Caco-2 (cell line): Measurements from ENCODE around the gene CAPSL. TPM values are rescaled to one million over a fixed set of nuclear protein-coding genes. Genes with fewer than 3 reads are reported as not detected.

Experiments
- BruUV-seq: library from RNA; stranded (reverse); fragments of 400-500 nt; replicated peaks from 2 replicates; lab custom pipeline; 2021; lab: Mats Ljungman, UMichigan
- CTCF ChIA-PET: fragments of 300-600 bp; sonication (Branson Sonifier 250); formaldehyde crosslinking; loops from one replicate; lab custom pipeline; 2022; ENCODE audit warnings: antibody characterized with exemption; lab: Charles Lee
- POLR2A ChIA-PET: fragments of 300-600 bp; sonication (Branson Sonifier 250); formaldehyde crosslinking; loops from one replicate; lab custom pipeline; 2022; ENCODE audit warnings: antibody characterized with exemption; lab: Charles Lee
- DNase-seq, 2 experiments: peaks; one replicate each; pipeline versions ENCODE4 v3.0.0 to v3.0.0-alpha.2; 2020 to 2022
- H3K27me3 ChIP-seq: replicated peaks from 2 replicates; pipeline ENCODE4 v1.6.0; 2011; ENCODE audit warnings: low read length; ENCODE audit not compliant: control insufficient read depth, insufficient read depth
- H3K36me3 ChIP-seq: 2 replicates; pipeline ENCODE4 v1.5.1; 2011; ENCODE audit warnings: low read length; ENCODE audit not compliant: control insufficient read depth, insufficient read depth
- H3K4me1 ChIP-seq: fragments of 250-450 bp; sonication (Bioruptor Pico); 2 replicates; pipeline ENCODE4 v1.5.1; 2020; ENCODE audit warnings: mild to moderate bottlenecking
- H3K4me3 ChIP-seq: 2 replicates; pipeline ENCODE4 v1.5.1; 2011; ENCODE audit warnings: low read depth, mild to moderate bottlenecking, control low read depth, low read length
- H3K9me3 ChIP-seq: fragments of 250-450 bp; sonication (Bioruptor Pico); 2 replicates; pipeline ENCODE4 v1.5.1; 2020; ENCODE audit warnings: mild to moderate bottlenecking, moderate library complexity
- H3K27ac Mint-ChIP-seq: one replicate; pipeline ENCODE4 v1.8.0; 2022; ENCODE audit warnings: mixed read lengths; ENCODE audit not compliant: unreplicated experiment
- H3K27me3 Mint-ChIP-seq: one replicate; pipeline ENCODE4 v1.8.0; 2022; ENCODE audit warnings: mixed read lengths; ENCODE audit not compliant: insufficient read depth, unreplicated experiment
- H3K36me3 Mint-ChIP-seq: one replicate; pipeline ENCODE4 v1.8.0; 2022; ENCODE audit warnings: mild to moderate bottlenecking, mixed read lengths; ENCODE audit not compliant: insufficient read depth, unreplicated experiment
- H3K4me1 Mint-ChIP-seq: one replicate; pipeline ENCODE4 v1.8.0; 2022; ENCODE audit warnings: low read depth, mixed read lengths; ENCODE audit not compliant: unreplicated experiment
- H3K4me3 Mint-ChIP-seq: one replicate; pipeline ENCODE4 v1.8.0; 2022; ENCODE audit warnings: mild to moderate bottlenecking, moderate library complexity, mixed read lengths; ENCODE audit not compliant: unreplicated experiment
- H3K9me3 Mint-ChIP-seq: one replicate; pipeline ENCODE4 v1.8.0; 2022; ENCODE audit warnings: mixed read lengths; ENCODE audit not compliant: unreplicated experiment
- intact Hi-C: fragments of 100-400 bp; cut with micrococcal nuclease; formaldehyde crosslinking; loops from one replicate; pipeline ENCODE4 v1.10.0; 2022; ENCODE audit not compliant: unreplicated experiment
- total RNA-seq: library from RNA; stranded (reverse); gene quantifications from 2 replicates; pipeline ENCODE4 v1.2.3, GENCODE V29; 2022
- TF ChIP-seq, protein P1 (sequence below), 2 experiments: fragments of 200-600 bp in 1 of 2; IDR thresholded peaks; 1 replicate in 1 of 2; 2 replicates in 1 of 2; pipeline versions ENCODE4 v1.5.1 to v1.8.0; 2011 to 2022; ENCODE audit warnings: antibody characterized with exemption in 1 of 2, control low read depth in 1 of 2, inconsistent platforms in 1 of 2, low read depth in 1 of 2, low read length in 1 of 2, mild to moderate bottlenecking in 1 of 2, moderate library complexity in 1 of 2; ENCODE audit not compliant: insufficient read depth in 1 of 2, severe bottlenecking in 1 of 2, unreplicated experiment in 1 of 2

The CAPSL gene
- total RNA-seq, 1 experiment from 2014 or later = not detected

GRCh38 chr5:35974570-35974969 is 36.1 kb upstream of the CAPSL start:
- BruUV-seq = no TSS peak
- no peaks in the 10 kb centered on the region for H3K4me1 ChIP-seq
- H3K4me3 Mint-ChIP-seq = no peak overlapping the region

DNA sequence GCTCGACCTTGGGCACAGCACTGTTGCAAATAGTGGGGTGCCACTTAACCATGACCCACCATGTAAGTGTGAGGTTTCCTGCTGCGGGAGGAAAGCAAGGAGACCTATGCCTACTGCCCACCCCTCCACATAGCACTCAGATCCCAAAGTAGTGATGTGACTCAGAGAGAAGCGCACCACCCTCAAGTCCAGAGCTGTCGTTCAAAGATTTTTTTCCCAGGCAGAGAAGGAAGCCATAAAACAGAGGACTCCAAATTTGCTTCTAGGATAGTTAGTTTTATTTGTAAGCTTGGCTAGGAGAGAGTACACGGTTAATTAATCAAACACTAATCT is 33.4 kb upstream of the CAPSL start:
- POLR2A ChIA-PET = no interaction called here
- peaks cover 7% of the 10 kb centered on the region for H3K27me3 Mint-ChIP-seq
- Histone ChIP-seq H3K9me3 (no peaks in the 10 kb centered on the region), H3K27me3 (no peaks in the 10 kb centered on the region; the same call in 1 of the 2 replicates), H3K4me3 (no peak overlapping the region), H3K4me1 (no peaks in the 10 kb centered on the region), H3K36me3 (no peaks in the 10 kb centered on the region)
- H3K9me3 Mint-ChIP-seq = peaks cover 7% of the 10 kb centered on the region
- no peak for DNase-seq
- no peaks in the 10 kb centered on the region for H3K36me3 Mint-ChIP-seq
- TF ChIP-seq, protein P1, sequence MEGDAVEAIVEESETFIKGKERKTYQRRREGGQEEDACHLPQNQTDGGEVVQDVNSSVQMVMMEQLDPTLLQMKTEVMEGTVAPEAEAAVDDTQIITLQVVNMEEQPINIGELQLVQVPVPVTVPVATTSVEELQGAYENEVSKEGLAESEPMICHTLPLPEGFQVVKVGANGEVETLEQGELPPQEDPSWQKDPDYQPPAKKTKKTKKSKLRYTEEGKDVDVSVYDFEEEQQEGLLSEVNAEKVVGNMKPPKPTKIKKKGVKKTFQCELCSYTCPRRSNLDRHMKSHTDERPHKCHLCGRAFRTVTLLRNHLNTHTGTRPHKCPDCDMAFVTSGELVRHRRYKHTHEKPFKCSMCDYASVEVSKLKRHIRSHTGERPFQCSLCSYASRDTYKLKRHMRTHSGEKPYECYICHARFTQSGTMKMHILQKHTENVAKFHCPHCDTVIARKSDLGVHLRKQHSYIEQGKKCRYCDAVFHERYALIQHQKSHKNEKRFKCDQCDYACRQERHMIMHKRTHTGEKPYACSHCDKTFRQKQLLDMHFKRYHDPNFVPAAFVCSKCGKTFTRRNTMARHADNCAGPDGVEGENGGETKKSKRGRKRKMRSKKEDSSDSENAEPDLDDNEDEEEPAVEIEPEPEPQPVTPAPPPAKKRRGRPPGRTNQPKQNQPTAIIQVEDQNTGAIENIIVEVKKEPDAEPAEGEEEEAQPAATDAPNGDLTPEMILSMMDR (IDR thresholded peaks at IDR 0.05; ENCODE audit: insufficient read depth in 1 of 2, low read depth in 1 of 2, low read length in 1 of 2, severe bottlenecking in 1 of 2, unreplicated experiment in 1 of 2) = no peak
- no peak overlapping the region for H3K4me3 Mint-ChIP-seq
- no peak overlapping the region for H3K27ac Mint-ChIP-seq
- BruUV-seq = no TSS peak
- intact Hi-C loops = no loop called here
- CTCF ChIA-PET = no interaction called here
- no peaks in the 10 kb centered on the region for H3K4me1 Mint-ChIP-seq

More at GRCh38 chr5:35974570-35974969, 36.1 kb upstream of the CAPSL start:
- POLR2A ChIA-PET = no interaction called here
- TF ChIP-seq, protein P1 (IDR thresholded peaks at IDR 0.05; ENCODE audit: insufficient read depth in 1 of 2, low read depth in 1 of 2, low read length in 1 of 2, severe bottlenecking in 1 of 2, unreplicated experiment in 1 of 2) = no peak
- CTCF ChIA-PET = no interaction called here
- no peaks in the 10 kb centered on the region for H3K36me3 ChIP-seq
- peaks cover 24% of the 10 kb centered on the region for H3K9me3 Mint-ChIP-seq
- no peaks in the 10 kb centered on the region for H3K9me3 ChIP-seq
- no peak for DNase-seq
- no peaks in the 10 kb centered on the region for H3K4me1 Mint-ChIP-seq
- no peaks in the 10 kb centered on the region; the same call in 1 of the 2 replicates for H3K27me3 ChIP-seq
- no peak overlapping the region for H3K27ac Mint-ChIP-seq
- no peaks in the 10 kb centered on the region for H3K36me3 Mint-ChIP-seq
- intact Hi-C loops = no loop called here
- H3K27me3 Mint-ChIP-seq = peaks cover 8% of the 10 kb centered on the region
- H3K4me3 ChIP-seq = no peak overlapping the region

GRCh38 chr5:35971186-35971877 is 32.9 kb upstream of the CAPSL start:
- DNase-seq = no peak
- no peaks in the 10 kb centered on the region for H3K9me3 ChIP-seq
- no peaks in the 10 kb centered on the region; the same call in 1 of the 2 replicates for H3K27me3 ChIP-seq
- Mint-ChIP-seq H3K9me3 (peaks cover 1% of the 10 kb centered on the region), H3K27me3 (peaks cover 4% of the 10 kb centered on the region), H3K4me3 (no peak overlapping the region), H3K27ac (no peak overlapping the region), H3K36me3 (no peaks in the 10 kb centered on the region), H3K4me1 (no peaks in the 10 kb centered on the region)
- TF ChIP-seq, protein P1 (IDR thresholded peaks at IDR 0.05; ENCODE audit: insufficient read depth in 1 of 2, low read depth in 1 of 2, low read length in 1 of 2, severe bottlenecking in 1 of 2, unreplicated experiment in 1 of 2) = no peak
- no TSS peak for BruUV-seq
- no peaks in the 10 kb centered on the region for H3K4me1 ChIP-seq
- ChIA-PET POLR2A (no interaction called here), CTCF (no interaction called here)
- no peaks in the 10 kb centered on the region for H3K36me3 ChIP-seq
- H3K4me3 ChIP-seq = no peak overlapping the region
- intact Hi-C loops = no loop called here
